MG63 (cell line): ENCODE results near the gene SCTR. TPM values are rescaled to one million over a fixed set of nuclear protein-coding genes. Genes with fewer than 3 reads are reported as not detected.
A peak's percentile ranks its signal among the peaks of the same experiment; 100 is the strongest.

Experiments used
- DNase-seq: peaks from one replicate; pipeline ENCODE4 v3.0.0-alpha.2; 2020
- H3K27me3 ChIP-seq: fragments of 250-450 bp; sonication (Bioruptor Pico); 2 replicates; pipeline ENCODE4 v1.5.1; 2020; ENCODE audit warnings: mild to moderate bottlenecking, moderate library complexity
- H3K36me3 ChIP-seq: fragments of 250-450 bp; sonication (Bioruptor Pico); 2 replicates; pipeline ENCODE4 v1.5.1; 2020; ENCODE audit warnings: mild to moderate bottlenecking, moderate library complexity
- H3K4me3 ChIP-seq: fragments of 250-450 bp; sonication (Bioruptor Pico); 2 replicates; pipeline ENCODE4 v1.5.1; 2020; ENCODE audit warnings: mild to moderate bottlenecking, moderate library complexity
- H3K9me3 ChIP-seq: fragments of 250-450 bp; sonication (Bioruptor Pico); 2 replicates; pipeline ENCODE4 v1.5.1; 2020; ENCODE audit warnings: mild to moderate bottlenecking, moderate library complexity
- total RNA-seq: library from RNA; depleted of rRNA; stranded (reverse); fragments of >200 nt; shearing (Covaris generic); gene quantifications from 2 replicates; pipeline ENCODE4 v1.2.3, GENCODE V29; 2014; ENCODE audit warnings: low replicate concordance

SCTR gene
- total RNA-seq, 1 experiment from 2014 or later = not detected

DNA sequence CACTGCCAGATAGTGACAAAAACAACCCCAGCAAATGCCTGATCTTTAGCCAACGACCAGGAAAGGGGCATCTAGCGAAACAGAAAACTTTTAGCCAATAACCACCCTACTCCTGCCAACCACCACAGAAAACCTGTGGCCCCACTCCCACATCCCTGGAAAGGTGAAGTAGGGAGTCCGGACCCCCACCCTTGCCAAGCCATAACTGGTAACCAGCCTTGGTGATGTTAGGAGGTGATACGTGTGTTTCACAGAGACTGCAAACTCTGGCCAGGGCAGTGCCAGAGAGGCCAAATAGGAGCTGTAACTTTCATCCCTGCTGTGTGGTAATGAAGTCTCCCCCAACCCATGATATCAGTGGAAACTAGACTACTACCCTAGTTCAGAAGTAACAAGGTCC, 27.6 kb downstream of the SCTR start:
- Histone ChIP-seq H3K9me3 (peaks cover 8% of the 10 kb centered on the region; the same call in 1 of the 2 replicates), H3K27me3 (no peaks in the 10 kb centered on the region), H3K4me3 (no peak overlapping the region), H3K36me3 (no peaks in the 10 kb centered on the region)
- no peak for DNase-seq

DNA sequence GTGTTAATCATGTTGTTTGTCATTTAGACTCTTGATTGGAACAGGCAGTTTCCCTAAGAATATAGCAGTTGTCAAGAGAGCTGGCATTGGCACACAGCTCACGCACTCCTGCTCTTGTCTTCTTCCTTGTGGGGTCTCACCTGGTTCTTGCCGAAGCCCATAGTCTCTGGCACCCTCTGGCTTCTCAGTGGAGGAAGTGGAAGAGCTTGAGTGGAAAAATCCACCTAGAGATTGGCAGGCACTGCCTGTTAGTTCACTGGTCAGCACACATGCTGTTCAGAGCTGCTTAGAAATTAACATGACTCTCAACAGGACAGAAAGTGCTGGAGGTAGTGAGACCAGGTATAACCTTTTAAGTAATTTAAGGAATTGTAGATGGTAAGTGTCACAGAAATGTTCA, 28.3 kb downstream of the SCTR start:
- peaks cover 8% of the 10 kb centered on the region; the same call in 1 of the 2 replicates for H3K9me3 ChIP-seq
- DNase-seq = no peak
- no peak overlapping the region for H3K4me3 ChIP-seq
- H3K36me3 ChIP-seq = no peaks in the 10 kb centered on the region
- no peaks in the 10 kb centered on the region for H3K27me3 ChIP-seq

DNA sequence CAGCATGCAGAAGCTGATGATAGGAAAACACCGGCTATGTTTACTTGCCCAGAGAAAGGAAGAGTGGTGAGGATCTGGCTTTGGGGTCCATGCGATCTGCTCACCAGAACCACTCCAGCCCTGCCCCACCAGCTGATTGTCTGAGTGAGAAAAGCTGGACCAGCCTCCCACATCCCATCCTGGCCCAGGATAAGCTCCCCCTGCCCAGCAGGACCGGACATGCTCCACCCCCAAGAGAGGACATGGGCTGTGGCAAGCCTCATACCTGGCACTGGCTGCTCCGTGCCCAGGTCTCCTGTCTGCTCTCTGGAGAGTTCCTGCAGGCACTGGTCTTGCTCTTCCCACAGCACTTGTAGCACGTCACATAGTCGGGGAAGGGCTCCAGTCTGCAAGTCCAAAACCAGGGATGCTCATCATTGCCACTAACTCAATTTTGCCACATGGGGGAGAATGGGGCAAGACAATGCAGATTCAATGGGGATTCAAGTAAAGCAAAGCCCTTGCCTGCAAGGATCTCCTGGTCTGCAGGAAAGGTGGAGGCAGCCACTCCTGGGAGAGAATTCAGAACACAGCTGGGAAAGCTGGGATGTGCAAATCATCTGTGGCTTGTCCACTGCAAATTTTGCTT, 30.0 kb downstream of the SCTR start:
- H3K4me3 ChIP-seq = no peak overlapping the region
- no peak for DNase-seq
- peaks cover 4% of the 10 kb centered on the region; the same call in 1 of the 2 replicates for H3K9me3 ChIP-seq
- no peaks in the 10 kb centered on the region for H3K36me3 ChIP-seq
- H3K27me3 ChIP-seq = no peaks in the 10 kb centered on the region

DNA sequence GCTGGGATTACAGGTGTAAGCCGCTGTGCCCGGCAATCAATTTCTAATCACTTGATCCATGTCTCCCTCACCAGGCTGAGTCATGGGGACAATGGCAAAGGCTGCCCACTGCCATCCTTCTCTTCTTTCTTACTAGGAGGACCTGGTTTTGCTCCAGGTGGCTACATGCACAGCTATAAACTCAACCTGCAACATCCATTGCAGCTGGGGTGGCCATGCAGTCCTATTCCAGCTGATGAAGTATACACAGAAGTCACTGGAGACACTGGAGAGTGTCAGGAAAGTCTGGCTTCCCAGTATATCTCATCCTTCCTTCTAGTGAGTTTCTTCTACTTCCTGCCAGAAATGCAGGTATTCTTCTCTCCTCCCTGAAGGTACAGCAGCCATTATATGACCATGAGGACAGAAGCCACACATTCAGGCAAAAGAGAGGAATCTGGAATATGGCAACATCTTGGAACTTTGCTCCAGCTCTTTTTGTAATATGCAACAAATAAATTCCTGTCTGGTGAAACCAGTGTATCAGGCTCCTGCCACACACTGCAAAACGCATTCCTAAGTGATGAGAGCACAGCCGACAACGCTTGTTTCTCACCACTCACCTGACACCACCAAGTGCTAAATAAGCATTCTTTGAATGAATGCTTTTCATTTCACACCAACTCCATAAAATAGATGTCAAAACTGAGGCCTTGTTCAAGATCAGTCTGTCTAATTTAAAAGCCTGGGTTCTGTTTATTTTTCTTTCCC, 32.3 kb downstream of the SCTR start:
- peak; percentile 80 for DNase-seq
- Histone ChIP-seq H3K36me3 (no peaks in the 10 kb centered on the region), H3K9me3 (no peaks in the 10 kb centered on the region), H3K4me3 (no peak overlapping the region), H3K27me3 (no peaks in the 10 kb centered on the region)

DNA sequence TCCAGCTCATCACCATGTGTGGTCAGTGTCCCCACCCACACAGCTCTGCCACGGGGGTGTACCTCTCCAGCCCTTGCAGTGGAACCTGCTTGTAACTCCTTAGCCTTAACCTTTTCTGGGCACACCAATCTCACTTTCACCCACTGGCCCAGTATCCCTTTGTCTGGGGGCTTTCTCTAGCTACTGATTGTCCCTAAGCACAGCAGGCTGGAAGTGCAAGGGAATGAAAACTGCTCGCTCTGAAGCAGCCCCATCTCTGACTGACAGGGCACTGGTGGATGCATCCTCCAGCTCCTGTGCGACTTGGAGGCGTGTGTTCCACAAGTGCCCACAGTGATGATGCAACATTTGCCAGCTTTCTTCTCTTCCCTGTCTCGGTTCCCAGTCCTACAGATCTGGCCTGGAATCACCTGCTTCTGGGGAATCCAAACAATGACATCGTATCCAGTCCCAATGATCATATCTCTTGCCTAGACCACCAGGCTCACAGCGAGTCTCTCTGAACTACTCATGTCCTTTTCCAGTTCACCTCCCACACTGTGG, 33.6 kb downstream of the SCTR start:
- Histone ChIP-seq H3K36me3 (no peaks in the 10 kb centered on the region), H3K4me3 (no peak overlapping the region), H3K27me3 (no peaks in the 10 kb centered on the region), H3K9me3 (no peaks in the 10 kb centered on the region)
- DNase-seq = no peak

GRCh38 chr2:119490106-119490505, 34.2 kb downstream of the SCTR start:
- Histone ChIP-seq H3K36me3 (no peaks in the 10 kb centered on the region), H3K9me3 (no peaks in the 10 kb centered on the region), H3K27me3 (no peaks in the 10 kb centered on the region), H3K4me3 (no peak overlapping the region)
- no peak for DNase-seq

DNA sequence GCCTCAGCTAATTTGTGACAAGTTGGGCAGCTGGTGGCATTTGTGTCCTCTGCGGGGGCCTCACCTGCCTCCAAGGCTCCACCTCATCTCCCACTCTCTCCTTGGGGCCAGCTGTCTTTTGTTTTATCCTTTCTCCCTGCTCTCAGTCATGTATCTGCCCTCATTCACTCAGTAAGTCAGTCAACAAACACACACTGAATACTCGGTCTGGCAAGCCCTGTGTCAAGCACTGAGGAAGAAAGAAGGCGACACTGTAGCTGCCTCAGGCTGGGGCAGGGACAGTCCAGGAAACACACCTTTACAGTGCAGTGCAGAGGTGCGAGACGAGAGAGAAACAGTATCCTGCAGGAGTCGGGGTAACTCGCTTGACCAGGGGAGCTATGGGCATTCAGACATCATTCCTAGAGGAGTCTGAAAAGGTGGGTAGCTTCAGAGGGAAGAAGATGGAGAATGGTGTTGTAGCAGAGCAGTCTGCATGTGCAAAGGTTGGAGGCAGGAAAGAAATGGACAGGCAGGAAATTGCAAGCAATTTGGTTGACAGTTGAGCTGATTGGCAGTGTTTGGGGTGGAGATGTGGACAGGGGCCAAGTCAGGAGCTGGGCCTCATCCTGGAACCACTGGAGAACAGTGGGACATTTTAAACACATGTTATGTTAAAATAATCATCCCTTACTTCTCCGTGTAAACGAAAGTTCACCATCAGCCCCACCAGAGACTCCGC, 34.9 kb downstream of the SCTR start:
- Histone ChIP-seq H3K27me3 (no peaks in the 10 kb centered on the region), H3K4me3 (no peak overlapping the region), H3K9me3 (no peaks in the 10 kb centered on the region), H3K36me3 (no peaks in the 10 kb centered on the region)
- no peak for DNase-seq

DNA sequence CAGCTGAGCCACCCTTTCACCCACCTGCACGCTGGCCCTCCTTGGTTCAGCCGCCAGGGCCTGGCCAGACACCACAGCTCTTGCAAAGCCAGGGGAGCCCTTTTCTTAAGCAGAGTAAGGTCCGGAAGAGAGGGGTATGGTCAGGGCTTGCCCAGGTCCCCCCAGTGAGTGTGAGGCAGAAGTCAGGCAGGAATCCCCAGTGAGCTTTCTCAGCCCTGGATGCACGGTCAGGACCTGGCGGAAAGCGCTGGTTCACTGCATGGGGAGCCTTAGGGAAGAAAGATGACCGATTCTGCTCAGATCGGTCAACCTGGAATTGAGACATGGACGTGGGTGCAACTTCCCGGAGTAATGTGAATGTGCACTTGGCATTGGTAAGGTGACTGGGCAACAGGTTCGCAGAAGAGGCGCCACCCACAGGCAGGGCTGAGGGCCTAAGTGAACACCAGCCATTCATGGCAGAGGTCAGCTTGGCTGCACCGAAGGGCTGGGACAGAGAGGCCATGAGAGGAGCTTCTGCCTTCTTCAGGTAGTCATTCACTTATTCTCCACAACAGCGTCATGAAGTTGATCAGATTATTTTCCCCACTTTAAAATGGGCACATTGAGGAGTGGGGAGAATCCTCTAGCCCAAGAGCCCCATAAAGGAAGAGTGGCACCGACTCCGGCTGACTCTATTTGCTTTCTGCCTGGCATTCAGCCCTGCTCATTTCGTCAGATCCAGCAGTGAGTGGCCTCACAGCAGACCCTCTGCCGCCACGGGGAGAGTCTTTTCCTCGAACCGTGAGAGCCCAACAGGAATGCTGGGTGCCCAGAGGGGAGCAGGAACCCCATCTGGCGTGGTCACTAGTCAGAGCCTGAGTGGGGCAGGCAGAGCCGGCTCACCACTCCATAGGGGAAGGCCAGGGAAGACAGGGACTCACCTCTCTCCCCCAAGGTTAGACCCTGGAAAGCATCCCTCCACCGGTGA, 35.8 kb downstream of the SCTR start:
- no peak for DNase-seq
- Histone ChIP-seq H3K9me3 (no peaks in the 10 kb centered on the region), H3K4me3 (no peak overlapping the region), H3K36me3 (no peaks in the 10 kb centered on the region), H3K27me3 (no peaks in the 10 kb centered on the region)

GRCh38 chr2:119487434-119488244, 36.6 kb downstream of the SCTR start:
- H3K36me3 ChIP-seq = no peaks in the 10 kb centered on the region
- DNase-seq = no peak
- H3K27me3 ChIP-seq = no peaks in the 10 kb centered on the region
- H3K9me3 ChIP-seq = no peaks in the 10 kb centered on the region
- no peak overlapping the region for H3K4me3 ChIP-seq

DNA sequence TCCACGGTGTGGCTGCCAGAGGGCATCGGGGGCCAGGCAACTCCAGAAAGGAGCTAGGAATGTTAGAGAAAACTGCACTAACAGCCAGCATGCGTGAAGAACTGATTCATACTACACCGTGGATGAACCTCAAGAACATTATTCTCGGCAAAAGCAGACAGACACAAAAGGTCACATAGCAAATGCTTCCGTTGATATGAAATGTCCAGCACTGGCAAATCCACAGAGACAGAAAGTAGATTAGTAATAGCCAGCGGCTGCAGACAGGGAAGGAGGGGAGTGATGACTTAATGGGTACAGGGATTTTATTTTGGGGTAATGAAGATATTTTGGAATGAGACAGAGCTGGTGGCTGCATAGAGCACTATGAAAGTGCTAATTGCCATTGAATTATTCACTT, 37.4 kb downstream of the SCTR start:
- no peak for DNase-seq
- Histone ChIP-seq H3K36me3 (no peaks in the 10 kb centered on the region), H3K4me3 (no peak overlapping the region), H3K27me3 (no peaks in the 10 kb centered on the region), H3K9me3 (no peaks in the 10 kb centered on the region)

DNA sequence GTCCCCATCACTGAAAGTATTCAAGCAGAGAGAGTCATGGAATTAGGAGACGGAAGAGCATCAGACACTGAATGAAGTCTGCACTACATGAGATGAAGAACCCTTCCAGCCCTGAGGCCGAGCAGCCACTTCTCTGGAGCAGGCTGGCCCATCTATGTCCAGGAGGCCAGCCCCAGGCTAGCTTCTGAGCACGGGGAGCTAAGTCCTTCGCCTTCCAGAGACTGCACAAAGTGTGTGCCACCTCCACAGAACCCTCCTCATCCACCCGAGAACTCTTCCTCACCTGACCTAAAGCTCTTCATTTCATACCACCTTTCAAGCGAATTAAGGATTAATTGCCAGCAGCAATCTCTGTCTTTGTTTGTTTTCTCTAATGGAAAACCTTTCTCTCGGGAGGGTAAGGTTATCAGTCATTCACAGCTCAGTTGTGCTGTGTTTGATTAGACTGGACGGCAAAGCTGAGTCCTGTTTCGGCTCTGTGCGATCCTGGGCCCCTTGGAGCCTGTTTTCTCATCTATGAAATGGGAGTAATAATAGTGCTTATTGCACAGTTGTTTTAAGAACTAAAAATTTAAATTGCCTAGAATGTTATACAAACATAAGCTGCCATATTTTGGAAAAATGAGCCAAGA, 38.0 kb downstream of the SCTR start:
- H3K4me3 ChIP-seq = no peak overlapping the region
- no peaks in the 10 kb centered on the region for H3K9me3 ChIP-seq
- no peaks in the 10 kb centered on the region for H3K27me3 ChIP-seq
- DNase-seq = no peak
- no peaks in the 10 kb centered on the region for H3K36me3 ChIP-seq

DNA sequence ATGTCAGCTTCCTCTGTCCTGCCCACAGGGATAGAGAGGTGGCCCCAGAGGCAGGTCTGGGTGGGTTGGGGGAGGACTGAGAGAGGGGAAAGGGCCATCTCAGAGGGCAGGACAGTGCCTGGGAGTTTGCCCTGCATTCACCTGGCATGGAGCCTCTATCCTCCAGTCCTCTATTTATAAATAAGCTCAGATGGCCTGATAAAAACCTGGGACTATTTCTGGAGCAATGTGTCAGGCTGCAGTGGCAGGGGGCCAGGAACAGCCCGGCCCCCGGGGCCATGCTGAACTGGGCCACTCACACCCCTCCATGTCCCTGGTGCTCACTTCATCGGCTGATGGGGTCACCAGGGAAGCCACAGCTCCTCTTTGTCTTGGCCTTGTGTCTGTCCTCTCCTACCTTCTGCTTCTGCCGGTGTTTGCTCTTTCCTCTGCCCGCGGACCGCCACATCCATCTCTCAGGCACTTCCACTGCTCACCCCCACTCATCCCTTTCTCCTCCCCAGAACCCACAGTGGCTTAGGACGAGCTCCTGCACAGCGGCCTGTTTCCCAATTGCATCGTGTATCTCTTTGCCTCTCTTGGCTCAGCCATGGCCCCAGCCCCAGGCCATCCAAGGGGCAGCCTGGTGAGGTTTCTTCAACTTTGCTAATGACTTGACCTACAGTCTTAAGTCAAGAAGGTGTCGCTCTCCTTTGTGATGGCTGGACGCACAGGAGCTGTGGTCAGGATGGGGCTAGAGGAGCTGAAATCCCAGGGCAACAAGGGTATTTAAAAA, 38.8 kb downstream of the SCTR start:
- H3K27me3 ChIP-seq = no peaks in the 10 kb centered on the region
- no peaks in the 10 kb centered on the region for H3K9me3 ChIP-seq
- no peak overlapping the region for H3K4me3 ChIP-seq
- no peak for DNase-seq
- H3K36me3 ChIP-seq = no peaks in the 10 kb centered on the region

DNA sequence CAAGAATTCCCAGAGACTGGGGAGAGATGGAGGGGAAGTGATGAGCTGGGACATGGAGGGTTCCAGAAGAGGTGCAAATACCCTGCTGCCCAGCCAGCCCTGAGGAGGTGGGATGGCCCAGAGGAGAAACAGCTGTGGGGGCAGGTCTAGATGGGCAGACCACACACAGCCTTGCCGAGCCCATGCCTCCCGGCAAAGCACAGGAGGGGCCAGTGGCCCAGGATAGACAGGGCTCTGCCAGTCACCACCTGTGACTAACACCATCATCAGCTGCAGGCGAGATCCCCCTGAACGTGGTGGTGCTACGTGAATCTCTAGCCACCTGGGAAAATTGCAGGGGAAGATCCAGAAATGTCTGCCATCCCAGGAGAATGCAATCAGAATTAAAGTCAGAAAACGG, 39.4 kb downstream of the SCTR start:
- DNase-seq = no peak
- Histone ChIP-seq H3K4me3 (no peak overlapping the region), H3K36me3 (no peaks in the 10 kb centered on the region), H3K9me3 (no peaks in the 10 kb centered on the region), H3K27me3 (no peaks in the 10 kb centered on the region)

- H3K27me3 ChIP-seq = no peaks in the 10 kb centered on the region
- no peak overlapping the region for H3K4me3 ChIP-seq
- H3K36me3 ChIP-seq = no peaks in the 10 kb centered on the region
- no peaks in the 10 kb centered on the region for H3K9me3 ChIP-seq
- DNase-seq = no peak
Observed at GRCh38 chr2:119483896-119484718, 40.2 kb downstream of the SCTR start.
